K562 (cell line): ENCODE data around the gene TOM1L1. TPM values are rescaled to one million over a fixed set of nuclear protein-coding genes. Genes with fewer than 3 reads are reported as not detected.

Experiments used
- ADNP ChIP-seq: fragments of 200-800 bp; sonication (Bioruptor generic); IDR thresholded peaks from 2 replicates; pipeline ENCODE4 v1.6.1; 2016; ENCODE audit warnings: missing genetic modification characterization, missing compliant biosample characterization
- ATF1 ChIP-seq, 2 experiments: fragments of 450-650 bp in 1 of 2; IDR thresholded peaks; 2 replicates each; pipeline ENCODE4 v1.6.1; 2016; ENCODE audit warnings: missing compliant biosample characterization in 1 of 2, missing genetic modification characterization in 1 of 2
- CBX5 ChIP-seq: IDR thresholded peaks from 2 replicates; pipeline ENCODE4 v1.6.1; 2014; ENCODE audit warnings: low read depth, borderline replicate concordance
- CCAR2 ChIP-seq: fragments of 200-400 bp; formaldehyde crosslinking; IDR thresholded peaks from 2 replicates; pipeline ENCODE4 v1.6.1; 2017; ENCODE audit warnings: mild to moderate bottlenecking, low read depth, low read length
- FOXA3 ChIP-seq, 2 experiments: fragments of 450-650 bp in 1 of 2; sonication (generic) in 1 of 2; formaldehyde crosslinking; IDR thresholded peaks in 1 of 2; conservative IDR thresholded peaks in 1 of 2; 2 replicates each; pipeline versions ENCODE4 v1.4.0 to v1.8.0; 2020 to 2022; ENCODE audit warnings: mild to moderate bottlenecking in 2 of 2, missing genetic modification reagents in 1 of 2
- HDAC2 ChIP-seq: fragments of 450-650 bp; IDR thresholded peaks from 2 replicates; pipeline ENCODE4 v1.6.1; 2016; ENCODE audit warnings: mild to moderate bottlenecking
- HMG20A ChIP-seq: fragments of 450-650 bp; formaldehyde crosslinking; conservative IDR thresholded peaks from 2 replicates; pipeline ENCODE4 v1.4.0; 2020; ENCODE audit warnings: mild to moderate bottlenecking, mixed read lengths
- HNRNPLL ChIP-seq: fragments of 200-400 bp; formaldehyde crosslinking; IDR thresholded peaks from 2 replicates; pipeline ENCODE4 v1.6.1; 2017; ENCODE audit warnings: low read length, low read depth, mild to moderate bottlenecking; ENCODE audit not compliant: poor library complexity, severe bottlenecking
- JUNB ChIP-seq: fragments of 450-650 bp; formaldehyde crosslinking; conservative IDR thresholded peaks from 2 replicates; pipeline ENCODE4 v1.4.0; 2020; ENCODE audit warnings: mild to moderate bottlenecking
- MYC ChIP-seq, 2 experiments: fragments of 250-450 bp in 1 of 2; sonication (Bioruptor Pico) in 1 of 2; IDR thresholded peaks; 2 replicates each; pipeline versions ENCODE4 v1.5.1 to v1.6.1; 2012 to 2021; ENCODE audit warnings: low read depth in 2 of 2, borderline replicate concordance in 1 of 2, improper control_type of control experiment in 1 of 2, low read length in 1 of 2, mild to moderate bottlenecking in 1 of 2, moderate library complexity in 1 of 2
- NFE2 ChIP-seq: IDR thresholded peaks from 2 replicates; pipeline ENCODE4 v1.6.1; 2014; ENCODE audit warnings: antibody characterized with exemption, low read depth
- NFE2L1 ChIP-seq: fragments of 450-650 bp; IDR thresholded peaks from 2 replicates; pipeline ENCODE4 v1.6.1; 2016; ENCODE audit warnings: missing genetic modification characterization, low read depth, mild to moderate bottlenecking, missing compliant biosample characterization, moderate library complexity, borderline replicate concordance
- PHF21A ChIP-seq: fragments of 450-650 bp; IDR thresholded peaks from 2 replicates; pipeline ENCODE4 v1.6.1; 2017; ENCODE audit warnings: low read depth, borderline replicate concordance
- PML ChIP-seq: IDR thresholded peaks from 2 replicates; pipeline ENCODE4 v1.6.1; 2012; ENCODE audit warnings: low read length, inconsistent platforms
- POLR3G ChIP-seq: IDR thresholded peaks from 2 replicates; pipeline ENCODE4 v1.6.1; 2011; ENCODE audit not compliant: insufficient read length, insufficient replicate concordance; ENCODE audit errors: extremely low read depth
- RFX5 ChIP-seq: IDR thresholded peaks from 2 replicates; pipeline ENCODE4 v1.6.1; 2011; ENCODE audit warnings: low read depth, mild to moderate bottlenecking, improper control_type of control experiment, low read length
- SOX6 ChIP-seq: fragments of 450-650 bp; IDR thresholded peaks from 2 replicates; pipeline ENCODE4 v1.6.1; 2014; ENCODE audit warnings: mild to moderate bottlenecking
- TCF7L2 ChIP-seq: fragments of 150-350 bp; IDR thresholded peaks from 2 replicates; pipeline ENCODE4 v1.6.1; 2016; ENCODE audit warnings: low read depth, mild to moderate bottlenecking, low read length, moderate library complexity
- USF1 ChIP-seq: sonication (generic); formaldehyde crosslinking; IDR thresholded peaks from 2 replicates; pipeline ENCODE4 v1.9.0; 2022; ENCODE audit warnings: mild to moderate bottlenecking, missing genetic modification reagents
- ZBTB5 ChIP-seq: fragments of 450-650 bp; IDR thresholded peaks from 2 replicates; pipeline ENCODE4 v1.6.1; 2017; ENCODE audit warnings: antibody characterized with exemption
- ZNF143 ChIP-seq: sonication (generic); formaldehyde crosslinking; IDR thresholded peaks from 2 replicates; pipeline ENCODE4 v1.9.0; 2022; ENCODE audit warnings: mild to moderate bottlenecking, missing genetic modification reagents
- ZNF184 ChIP-seq: sonication (generic); formaldehyde crosslinking; IDR thresholded peaks from 2 replicates; pipeline ENCODE4 v1.5.0; 2020; ENCODE audit warnings: missing genetic modification reagents
- ZNF280A ChIP-seq: fragments of 450-650 bp; IDR thresholded peaks from 2 replicates; pipeline ENCODE4 v1.6.1; 2018; ENCODE audit warnings: mild to moderate bottlenecking, low read depth; ENCODE audit not compliant: partially characterized antibody
- ZNF79 ChIP-seq: fragments of 250-450 bp; sonication (Bioruptor Pico); IDR thresholded peaks from 2 replicates; pipeline ENCODE4 v1.4.0; 2020; ENCODE audit warnings: low read depth, mild to moderate bottlenecking, moderate library complexity
- polyA plus RNA-seq, 8 experiments: library from polyadenylated mRNA; depleted of rRNA in 4 of 8; stranded (reverse) in 5 of 8; unstranded in 3 of 8; fragments of >200 nt; fragmentation: Nextera tagmentation in 2 of 8; fragmentation: Illumina TruSeq in 1 of 8; extraction: Ambion mirVana in 2 of 8; extraction: Trizol in 1 of 8; gene quantifications; 2 replicates each; pipeline versions ENCODE4 v1.2.1 to v1.2.3, GENCODE V29; 2011 to 2014; ENCODE audit warnings: inconsistent platforms in 1 of 8, missing spikeins in 1 of 8
- total RNA-seq, 7 experiments: library from RNA; depleted of rRNA in 6 of 7; stranded (reverse); fragments of >200 nt in 6 of 7; fragmentation: Illumina TruSeq in 2 of 7; extraction: Trizol in 2 of 7; gene quantifications; 2 replicates each; pipeline versions ENCODE4 v1.2.1 to v1.2.3, GENCODE V29; 2011 to 2021; ENCODE audit warnings: low replicate concordance in 1 of 7

Gene TOM1L1
- total and polyA plus RNA-seq, 9 of the 15 experiments (the other 6 are each of a cell fraction or from before 2014, with no cell fraction given) = 21.3 to 74.3 (median 31.0) TPM

- TF ChIP-seq FOXA3 (CRISPR knock-in tag; conservative IDR thresholded peaks at IDR 0.05 in 1 of 2, IDR thresholded peaks at IDR 0.05 in 1 of 2) (no peak), NFE2L1 (no peak), RFX5 (no peak), ADNP (tag) (peak; percentile 76), ZNF143 (CRISPR knock-in tag) (no peak), MYC (IDR thresholded peaks at IDR 0.05; ENCODE audit: low read depth, low read length) (no peak), MYC (CRISPR knock-in tag; IDR thresholded peaks at IDR 0.05; ENCODE audit: borderline replicate concordance, low read depth) (no peak), ZNF280A (no peak), SOX6 (peak; percentile 58), ATF1 (CRISPR knock-in tag; IDR thresholded peaks at IDR 0.05) (no peak), ATF1 (tag; IDR thresholded peaks at IDR 0.05) (no peak), HDAC2 (no peak), ZNF184 (CRISPR knock-in tag) (no peak), CBX5 (no peak), TCF7L2 (no peak), HNRNPLL (no peak), PHF21A (no peak), JUNB (no peak), ZBTB5 (no peak), CCAR2 (no peak), POLR3G (no peak), NFE2 (0 out of 2 replicates have a peak, but pooled peaks have one; percentile 13), USF1 (no peak), ZNF79 (CRISPR knock-in tag) (no peak), HMG20A (CRISPR knock-in tag) (no peak), PML (no peak)
These were observed 69.3 kb downstream of the TOM1L1 start (continued) for GRCh38 chr17:54969658-54970572.
